Measurements from ENCODE around the gene DNAH8.

The DNAH8 gene

GRCh38 chr6:39077882-39078594 lies 362.9 kb downstream of the DNAH8 start:
- Mint-ChIP-seq H3K4me3 (no peak overlapping the region), H3K27ac (no peak overlapping the region), H3K4me1 (peaks cover 0 to 6% of the 10 kb centered on the region in 2 donors), H3K27me3 (peaks cover 20 to 26% of the 10 kb centered on the region in 2 donors), H3K36me3 (no peaks in the 10 kb centered on the region), H3K9me3 (no peaks in the 10 kb centered on the region)
- ATAC-seq (replicated peaks) = no peak
- DNase-seq = no peak

DNA sequence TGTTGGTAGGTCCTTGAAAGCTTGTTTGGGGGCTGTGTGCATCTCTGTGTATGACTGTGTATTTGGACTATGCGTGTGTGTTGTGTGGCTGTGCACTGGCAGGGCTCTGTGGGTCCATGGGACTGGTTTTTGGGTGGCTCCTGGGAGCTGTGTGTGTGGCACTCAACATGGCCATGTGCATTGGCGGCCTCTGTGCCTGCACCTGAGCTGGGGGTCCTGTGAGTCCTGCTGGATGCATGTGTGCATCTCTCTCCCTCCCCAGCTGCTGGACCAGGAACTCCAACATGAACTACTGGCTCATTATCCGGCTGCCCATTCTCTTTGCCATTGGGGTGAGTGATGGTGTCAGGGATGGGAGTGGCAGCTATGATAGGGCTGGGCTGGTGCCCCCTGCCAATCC lies 363.6 kb downstream of the DNAH8 start:
- Mint-ChIP-seq H3K36me3 (peaks cover 0 to 1% of the 10 kb centered on the region in 2 donors), H3K9me3 (no peaks in the 10 kb centered on the region), H3K4me3 (no peak overlapping the region)

GRCh38 chr6:39079197-39080125 lies 364.4 kb downstream of the DNAH8 start:
- H3K27me3 Mint-ChIP-seq = peaks cover 30 to 31% of the 10 kb centered on the region in 2 donors
- H3K27ac Mint-ChIP-seq = no peak overlapping the region
- DNase-seq (no peak), ATAC-seq (replicated peaks) (no peak)
- no peak overlapping the region for H3K4me3 Mint-ChIP-seq
- H3K36me3 Mint-ChIP-seq = peaks cover 0 to 1% of the 10 kb centered on the region in 2 donors
- H3K9me3 Mint-ChIP-seq = no peaks in the 10 kb centered on the region
- peaks cover 5 to 6% of the 10 kb centered on the region in 2 donors for H3K4me1 Mint-ChIP-seq

More for the DNA sequence above, 363.6 kb downstream of the DNAH8 start:
- Mint-ChIP-seq H3K4me1 (peaks cover 4 to 6% of the 10 kb centered on the region in 2 donors), H3K27ac (no peak overlapping the region), H3K27me3 (peaks cover 27 to 29% of the 10 kb centered on the region in 2 donors)
- no peak for DNase-seq
- ATAC-seq (replicated peaks) = no peak

Data from stimulated activated naive B cell treated with anti-CD40 and anti-IgM and Interleukin-4, amounts not matched to agents 10 μg/mL and 1 μg/mL and 100 μg/mL, for 72 hours (primary cell).